Kidney (tissue), 14 donors: ENCODE results near the gene AHR. TPM values are rescaled to one million over a fixed set of nuclear protein-coding genes. Genes with fewer than 3 reads are reported as not detected.

Experiments
- DNase-seq, 5 donors: peaks; one replicate each; pipeline ENCODE4 v3.0.0-alpha.2; 2013 to 2020
- FAIRE-seq: peaks from 2 replicates; lab custom pipeline; 2012; peaks lifted over from hg19 to GRCh38; lab: Jason Lieb, UNC
- H3K27ac ChIP-seq, 2 donors: one replicate each; pipeline ENCODE4 v1.7.0; 2013; ENCODE audit warnings: low read depth in 2 of 2, low read length in 2 of 2, inconsistent platforms in 1 of 2
- H3K27me3 ChIP-seq: one replicate; pipeline ENCODE4 v1.7.1; 2013; ENCODE audit warnings: low read length, inconsistent platforms; ENCODE audit not compliant: control insufficient read depth, insufficient read depth
- H3K36me3 ChIP-seq, 3 donors: one replicate each; pipeline versions ENCODE4 v1.7.0 to v1.7.1; 2013; ENCODE audit warnings: low read length in 3 of 3, control low read depth in 1 of 3, inconsistent platforms in 1 of 3; ENCODE audit not compliant: insufficient read depth in 3 of 3, control insufficient read depth in 2 of 3
- H3K4me1 ChIP-seq, 3 donors: one replicate each; pipeline versions ENCODE4 v1.7.0 to v1.7.1; 2013; ENCODE audit warnings: low read length in 3 of 3, inconsistent platforms in 1 of 3, low read depth in 1 of 3; ENCODE audit not compliant: control insufficient read depth in 2 of 3, insufficient read depth in 2 of 3
- H3K4me3 ChIP-seq, 3 donors: one replicate each; pipeline versions ENCODE4 v1.7.0 to v1.8.1; 2013; ENCODE audit warnings: low read length in 3 of 3, control low read depth in 1 of 3, inconsistent platforms in 1 of 3
- H3K9ac ChIP-seq, 3 donors: one replicate each; pipeline versions ENCODE4 v1.7.0 to v1.7.1; 2013; ENCODE audit warnings: low read length in 3 of 3, control low read depth in 1 of 3, inconsistent platforms in 1 of 3
- H3K9me3 ChIP-seq, 3 donors: one replicate each; pipeline versions ENCODE4 v1.7.0 to v1.7.1; 2013; ENCODE audit warnings: low read length in 3 of 3, control low read depth in 1 of 3, inconsistent platforms in 1 of 3; ENCODE audit not compliant: control insufficient read depth in 2 of 3, insufficient read depth in 1 of 3
- CTCF ChIP-seq: IDR thresholded peaks from 3 replicates; pipeline ENCODE4 v1.5.1; 2012; ENCODE audit warnings: mild to moderate bottlenecking, moderate library complexity, borderline replicate concordance; ENCODE audit not compliant: insufficient read depth; ENCODE audit errors: extremely low read depth
- intact Hi-C: fragments of 100-400 bp; cut with DNase I; formaldehyde crosslinking; loops from one replicate; pipeline ENCODE4 v1.11.1; 2022
- polyA plus RNA-seq: library from polyadenylated mRNA; stranded (reverse); fragments of 350-450 nt; fragmentation: Illumina TruSeq; extraction: RNeasy Lipid Tissue Mini Kit (QIAGEN cat#74804); gene quantifications from one replicate; pipeline ENCODE4 v1.2.3, GENCODE V29; 2014; ENCODE audit warnings: low read depth, low replicate concordance; ENCODE audit not compliant: insufficient read depth
- total RNA-seq: library from RNA; stranded (reverse); fragmentation: NEBNext Ultra II Directional; extraction: Animal tissue kit (Norgen Biotek cat#: 25700); gene quantifications from one replicate; pipeline ENCODE4 v1.2.1, GENCODE V29; 2021
- donor health status: control.
- donor health status: control.
- donor health status: control.
- donor health status: control.
- donor health status: control.
- donor health status: DM: yes; HTN: yes; CAD: no.
- donor health status: Normal renal cell carcinoma (clear cell type).

AHR gene
- total and polyA plus RNA-seq, 2 donors from 2014 or later = 3.0 to 101 TPM

- H3K27ac ChIP-seq = no peak overlapping the region
- FAIRE-seq = no peak
- intact Hi-C loops = no loop called here
- no peaks in the 10 kb centered on the region for H3K9me3 ChIP-seq
- no peak for TF ChIP-seq CTCF
- H3K36me3 ChIP-seq = no peaks in the 10 kb centered on the region
- H3K4me3 ChIP-seq = no peak overlapping the region
- DNase-seq = no peak
- no peaks in the 10 kb centered on the region for H3K4me1 ChIP-seq
- H3K27me3 ChIP-seq = no peaks in the 10 kb centered on the region
- no peak overlapping the region for H3K9ac ChIP-seq
These were observed 42.1 kb upstream of the AHR start for GRCh38 chr7:17256375-17256774.

DNA sequence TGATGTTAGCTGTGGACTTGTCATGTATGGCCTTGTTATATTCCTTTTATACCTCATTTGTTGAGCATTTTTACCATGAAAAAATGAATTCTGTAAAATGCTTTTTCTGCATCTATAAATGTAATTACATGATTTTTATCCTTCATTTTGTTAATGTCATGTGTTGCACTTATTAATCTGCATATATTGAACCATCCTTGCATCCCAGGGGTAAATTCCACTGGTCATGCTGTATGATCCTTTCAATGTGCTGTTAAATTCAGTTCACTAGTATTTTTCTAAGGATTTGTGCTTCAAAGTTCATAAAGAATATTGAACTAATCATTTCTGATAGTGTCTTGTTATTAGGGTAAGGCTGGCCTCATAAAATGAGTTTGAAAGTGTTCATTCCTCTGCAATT, 31.9 kb upstream of the AHR start:
- DNase-seq = no peak
- Histone ChIP-seq H3K9me3 (peaks cover 2 to 8% (median 3%) of the 10 kb centered on the region in 3 donors), H3K36me3 (no peaks in the 10 kb centered on the region), H3K27me3 (no peaks in the 10 kb centered on the region), H3K9ac (no peak overlapping the region), H3K4me3 (no peak overlapping the region), H3K4me1 (no peaks in the 10 kb centered on the region), H3K27ac (no peak overlapping the region)
- FAIRE-seq = no peak
- TF ChIP-seq CTCF = no peak
- intact Hi-C loops = no loop called here

DNA sequence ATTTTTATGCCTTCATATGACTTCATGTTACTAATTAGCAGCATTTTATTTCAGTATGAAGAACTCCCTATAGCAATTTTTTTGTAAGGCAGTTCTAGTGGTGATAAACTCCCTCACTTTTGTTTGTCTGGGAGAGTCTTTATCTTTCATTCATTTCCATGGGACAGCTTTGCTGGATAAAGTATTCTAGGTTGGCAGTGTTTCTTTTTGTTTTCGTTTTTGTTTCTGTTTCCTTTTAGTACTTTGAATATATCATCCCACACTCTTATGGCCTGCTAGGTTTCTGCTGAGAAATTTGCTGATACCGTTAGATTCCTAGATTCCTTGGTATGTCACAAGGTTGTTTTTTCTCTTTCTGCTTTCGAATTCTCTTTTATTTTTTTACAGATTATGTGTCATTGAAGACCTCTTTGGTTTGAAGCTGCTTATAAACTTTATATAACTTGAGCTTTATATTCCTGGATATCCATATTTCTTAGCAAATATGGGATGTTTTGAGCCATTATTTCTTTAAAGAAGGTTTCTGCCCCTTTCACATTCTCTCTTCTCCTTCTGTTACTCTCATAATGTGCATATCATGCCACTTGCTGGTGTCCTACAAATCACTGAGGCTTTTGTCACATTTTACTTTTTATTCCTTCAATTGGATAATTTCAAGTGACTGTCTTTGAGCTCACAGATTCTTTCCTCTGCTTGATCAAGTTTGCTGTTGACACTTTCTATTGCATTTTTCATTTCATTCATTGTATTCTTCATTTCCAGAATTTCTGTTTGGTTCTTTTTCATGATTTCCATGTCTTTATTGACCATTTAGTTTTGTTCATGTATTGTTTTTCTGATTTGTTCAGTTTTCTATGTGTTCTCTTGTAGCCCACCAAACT, 28.9 kb upstream of the AHR start:
- intact Hi-C loops = no loop called here
- no peak overlapping the region for H3K4me3 ChIP-seq
- no peak for TF ChIP-seq CTCF
- no peak for FAIRE-seq
- H3K9me3 ChIP-seq = peaks cover 2 to 8% (median 3%) of the 10 kb centered on the region in 3 donors
- no peak overlapping the region for H3K27ac ChIP-seq
- H3K27me3 ChIP-seq = no peaks in the 10 kb centered on the region
- no peak for DNase-seq
- no peak overlapping the region for H3K9ac ChIP-seq
- H3K36me3 ChIP-seq = no peaks in the 10 kb centered on the region
- no peaks in the 10 kb centered on the region for H3K4me1 ChIP-seq
